GM18870 (cell line): Measurements from ENCODE around the gene GPR55.

Source experiments
- ATAC-seq: cut with Tn5 transposase; IDR thresholded peaks from one replicate; pipeline ENCODE4 v1.9.1; 2021; ENCODE audit warnings: moderate library complexity; ENCODE audit not compliant: unreplicated experiment

The GPR55 gene

GRCh38 chr2:230870544-230871360 is 54.3 kb downstream of the GPR55 start:
- no peak for ATAC-seq

- no peak for ATAC-seq
Observed at GRCh38 chr2:230869914-230870543, 55.0 kb downstream of the GPR55 start.

- no peak for ATAC-seq
Observed at GRCh38 chr2:230868947-230869913, 55.8 kb downstream of the GPR55 start.

GRCh38 chr2:230868161-230868946 is 56.7 kb downstream of the GPR55 start:
- no peak for ATAC-seq

- ATAC-seq: no peak
Observed at GRCh38 chr2:230866756-230867523, 58.1 kb downstream of the GPR55 start.

GRCh38 chr2:230865766-230866755 is 59.0 kb downstream of the GPR55 start:
- ATAC-seq: no peak

- no peak for ATAC-seq
Observed at GRCh38 chr2:230865307-230865765, 59.7 kb downstream of the GPR55 start.

- no peak for ATAC-seq
Observed at GRCh38 chr2:230864605-230865306, 60.3 kb downstream of the GPR55 start, which contains the start of gene ITM2C. ITM2C (plus strand) TSS chr2:230864942; CDS start chr2:230865026, 84 bp downstream.

GRCh38 chr2:230864122-230864604 is 60.9 kb downstream of the GPR55 start:
- no peak for ATAC-seq

GRCh38 chr2:230863442-230864121 is 61.5 kb downstream of the GPR55 start:
- ATAC-seq: no peak

- no peak for ATAC-seq
Observed at GRCh38 chr2:230863031-230863430, 62.0 kb downstream of the GPR55 start.

GRCh38 chr2:230862292-230862691 is 62.8 kb downstream of the GPR55 start:
- ATAC-seq: no peak

- no peak for ATAC-seq
Observed at GRCh38 chr2:230861552-230862255, 63.3 kb downstream of the GPR55 start.
